ENCODE data around the gene C14orf119. TPM values are rescaled to one million over a fixed set of nuclear protein-coding genes. Genes with fewer than 3 reads are reported as not detected.
A peak's percentile ranks its signal among the peaks of the same experiment; 100 is the strongest.

Gene C14orf119
- total and polyA plus RNA-seq, 9 of the 15 experiments (the other 6 are each of a cell fraction or from before 2014, with no cell fraction given), result 36.7 to 251 (median 51.8) TPM

GRCh38 chr14:23056145-23056955 is 39.0 kb upstream of the C14orf119 start (continued):
- no peak for TF ChIP-seq NFYB (IDR thresholded peaks at IDR 0.05; ENCODE audit: extremely low read depth, insufficient read length)
- TF ChIP-seq ARID4B (CRISPR knock-in tag; IDR thresholded peaks at IDR 0.05), result no peak
- TF ChIP-seq GTF2F1 (IDR thresholded peaks at IDR 0.05; ENCODE audit: low read depth, low read length), result no peak
- peak; percentile 92 for TF ChIP-seq PKNOX1 (IDR thresholded peaks at IDR 0.05)
- no peak for TF ChIP-seq ZNF12 (CRISPR knock-in tag; IDR thresholded peaks at IDR 0.05)
- TF ChIP-seq ZNF586 (CRISPR knock-in tag; conservative IDR thresholded peaks at IDR 0.05), result no peak
- TF ChIP-seq NCOA1 (IDR thresholded peaks at IDR 0.05; ENCODE audit: low read depth), result no peak
- TF ChIP-seq, protein P1, sequence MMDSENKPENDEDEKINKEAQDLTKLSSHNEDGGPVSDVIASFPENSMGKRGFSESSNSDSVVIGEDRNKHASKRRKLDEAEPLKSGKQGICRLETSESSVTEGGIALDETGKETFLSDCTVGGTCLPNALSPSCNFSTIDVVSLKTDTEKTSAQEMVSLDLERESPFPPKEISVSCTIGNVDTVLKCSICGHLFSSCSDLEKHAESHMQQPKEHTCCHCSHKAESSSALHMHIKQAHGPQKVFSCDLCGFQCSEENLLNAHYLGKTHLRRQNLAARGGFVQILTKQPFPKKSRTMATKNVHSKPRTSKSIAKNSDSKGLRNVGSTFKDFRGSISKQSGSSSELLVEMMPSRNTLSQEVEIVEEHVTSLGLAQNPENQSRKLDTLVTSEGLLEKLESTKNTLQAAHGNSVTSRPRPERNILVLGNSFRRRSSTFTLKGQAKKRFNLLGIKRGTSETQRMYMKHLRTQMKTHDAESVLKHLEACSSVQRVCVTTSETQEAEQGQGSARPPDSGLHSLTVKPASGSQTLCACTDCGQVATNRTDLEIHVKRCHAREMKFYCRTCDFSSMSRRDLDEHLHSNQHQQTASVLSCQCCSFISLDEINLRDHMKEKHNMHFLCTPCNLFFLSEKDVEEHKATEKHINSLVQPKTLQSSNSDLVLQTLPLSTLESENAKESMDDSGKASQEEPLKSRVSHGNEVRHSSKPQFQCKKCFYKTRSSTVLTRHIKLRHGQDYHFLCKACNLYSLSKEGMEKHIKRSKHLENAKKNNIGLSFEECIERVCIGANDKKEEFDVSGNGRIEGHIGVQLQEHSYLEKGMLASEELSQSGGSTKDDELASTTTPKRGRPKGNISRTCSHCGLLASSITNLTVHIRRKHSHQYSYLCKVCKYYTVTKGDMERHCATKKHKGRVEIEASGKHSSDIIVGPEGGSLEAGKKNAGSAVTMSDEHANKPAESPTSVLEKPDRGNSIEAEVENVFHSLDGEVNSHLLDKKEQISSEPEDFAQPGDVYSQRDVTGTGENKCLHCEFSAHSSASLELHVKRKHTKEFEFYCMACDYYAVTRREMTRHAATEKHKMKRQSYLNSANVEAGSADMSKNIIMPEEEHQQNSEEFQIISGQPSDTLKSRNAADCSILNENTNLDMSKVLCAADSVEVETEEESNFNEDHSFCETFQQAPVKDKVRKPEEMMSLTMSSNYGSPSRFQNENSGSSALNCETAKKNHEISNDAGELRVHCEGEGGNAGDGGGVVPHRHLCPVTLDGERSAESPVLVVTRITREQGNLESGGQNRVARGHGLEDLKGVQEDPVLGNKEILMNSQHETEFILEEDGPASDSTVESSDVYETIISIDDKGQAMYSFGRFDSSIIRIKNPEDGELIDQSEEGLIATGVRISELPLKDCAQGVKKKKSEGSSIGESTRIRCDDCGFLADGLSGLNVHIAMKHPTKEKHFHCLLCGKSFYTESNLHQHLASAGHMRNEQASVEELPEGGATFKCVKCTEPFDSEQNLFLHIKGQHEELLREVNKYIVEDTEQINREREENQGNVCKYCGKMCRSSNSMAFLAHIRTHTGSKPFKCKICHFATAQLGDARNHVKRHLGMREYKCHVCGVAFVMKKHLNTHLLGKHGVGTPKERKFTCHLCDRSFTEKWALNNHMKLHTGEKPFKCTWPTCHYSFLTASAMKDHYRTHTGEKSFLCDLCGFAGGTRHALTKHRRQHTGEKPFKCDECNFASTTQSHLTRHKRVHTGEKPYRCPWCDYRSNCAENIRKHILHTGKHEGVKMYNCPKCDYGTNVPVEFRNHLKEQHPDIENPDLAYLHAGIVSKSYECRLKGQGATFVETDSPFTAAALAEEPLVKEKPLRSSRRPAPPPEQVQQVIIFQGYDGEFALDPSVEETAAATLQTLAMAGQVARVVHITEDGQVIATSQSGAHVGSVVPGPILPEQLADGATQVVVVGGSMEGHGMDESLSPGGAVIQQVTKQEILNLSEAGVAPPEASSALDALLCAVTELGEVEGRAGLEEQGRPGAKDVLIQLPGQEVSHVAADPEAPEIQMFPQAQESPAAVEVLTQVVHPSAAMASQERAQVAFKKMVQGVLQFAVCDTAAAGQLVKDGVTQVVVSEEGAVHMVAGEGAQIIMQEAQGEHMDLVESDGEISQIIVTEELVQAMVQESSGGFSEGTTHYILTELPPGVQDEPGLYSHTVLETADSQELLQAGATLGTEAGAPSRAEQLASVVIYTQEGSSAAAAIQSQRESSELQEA (IDR thresholded peaks at IDR 0.05; ENCODE audit: low read depth), result no peak
- TF ChIP-seq FOS (IDR thresholded peaks at IDR 0.05; ENCODE audit: extremely low read depth, insufficient read length), result no peak
- TF ChIP-seq ZNF124 (CRISPR knock-in tag; IDR thresholded peaks at IDR 0.05), result no peak
- no peak for TF ChIP-seq ZNF764 (CRISPR knock-in tag; IDR thresholded peaks at IDR 0.05; ENCODE audit: low read depth)
- TF ChIP-seq ASH1L (IDR thresholded peaks at IDR 0.05; ENCODE audit: borderline replicate concordance, low read depth, partially characterized antibody), result no peak
- peak in 1 of 2 experiments; percentile 69; a peak in 2 of 4 replicates for TF ChIP-seq RCOR1 (IDR thresholded peaks at IDR 0.05; ENCODE audit: borderline replicate concordance in 1 of 2, low read depth in 2 of 2, low read length in 2 of 2)
- TF ChIP-seq ZFX (CRISPR knock-in tag; IDR thresholded peaks at IDR 0.05), result peak; percentile 55

Data from K562 (cell line).